ENCODE data around the gene PTPRT. TPM values are rescaled to one million over a fixed set of nuclear protein-coding genes. Genes with fewer than 3 reads are reported as not detected.

The PTPRT gene
- total and polyA plus RNA-seq, 2 donors (not counting 1 experiment from before 2014, with no cell fraction given): not detected

- Histone ChIP-seq H3K36me3 (ENCODE audit: control insufficient read depth, insufficient read depth, low read length) (no peaks in the 10 kb centered on the region), H3K27me3 (ENCODE audit: control insufficient read depth, insufficient read depth, low read length) (no peaks in the 10 kb centered on the region), H3K27ac (ENCODE audit: insufficient read depth, low read length) (no peak overlapping the region), H2AFZ (ENCODE audit: low read length) (no peak overlapping the region), H3K4me3 (replicated peaks in 1 of 4; ENCODE audit: control extremely low read depth in 1 of 4, insufficient read depth in 1 of 4, low read depth in 3 of 4, low read length in 4 of 4) (no peak overlapping the region), H3K9ac (ENCODE audit: insufficient read depth, low read length) (no peak overlapping the region), H3K4me1 (ENCODE audit: control insufficient read depth, extremely low read depth, insufficient read depth, low read length) (no peaks in the 10 kb centered on the region), H3K79me2 (ENCODE audit: control insufficient read depth, insufficient read depth, low read length) (no peaks in the 10 kb centered on the region), H3K9me3 (ENCODE audit: control insufficient read depth, insufficient read depth, low read depth, low read length) (no peaks in the 10 kb centered on the region), H4K20me1 (ENCODE audit: control insufficient read depth, extremely low read depth, insufficient read depth, low read length) (no peaks in the 10 kb centered on the region), H3K4me2 (ENCODE audit: extremely low read depth, insufficient read depth, low read length) (no peak overlapping the region)
- no peak for TF ChIP-seq EZH2 (IDR thresholded peaks at IDR 0.05; ENCODE audit: low read length, missing control alignments)
- TF ChIP-seq CTCF (conservative IDR thresholded peaks at IDR 0.05 in 1 of 2, IDR thresholded peaks at IDR 0.05 in 1 of 2; ENCODE audit: low read depth in 1 of 2, low read length in 2 of 2): no peak
- no peak for DNase-seq (ENCODE audit: low read depth in 2 of 2)
Measured at GRCh38 chr20:43209831-43210230, 20.1 kb upstream of the PTPRT start.

GRCh38 chr20:43205699-43206098 lies 16.0 kb upstream of the PTPRT start:
- no peak overlapping the region for H3K27ac ChIP-seq (ENCODE audit: insufficient read depth, low read length)
- no peaks in the 10 kb centered on the region for H4K20me1 ChIP-seq (ENCODE audit: control insufficient read depth, extremely low read depth, insufficient read depth, low read length)
- no peaks in the 10 kb centered on the region for H3K27me3 ChIP-seq (ENCODE audit: control insufficient read depth, insufficient read depth, low read length)
- no peak overlapping the region for H3K4me2 ChIP-seq (ENCODE audit: extremely low read depth, insufficient read depth, low read length)
- H3K4me1 ChIP-seq (ENCODE audit: control insufficient read depth, extremely low read depth, insufficient read depth, low read length): no peaks in the 10 kb centered on the region
- H3K79me2 ChIP-seq (ENCODE audit: control insufficient read depth, insufficient read depth, low read length): no peaks in the 10 kb centered on the region
- H3K36me3 ChIP-seq (ENCODE audit: control insufficient read depth, insufficient read depth, low read length): no peaks in the 10 kb centered on the region
- H3K4me3 ChIP-seq (replicated peaks in 1 of 4; ENCODE audit: control extremely low read depth in 1 of 4, insufficient read depth in 1 of 4, low read depth in 3 of 4, low read length in 4 of 4): no peak overlapping the region
- no peaks in the 10 kb centered on the region for H3K9me3 ChIP-seq (ENCODE audit: control insufficient read depth, insufficient read depth, low read depth, low read length)
- H3K9ac ChIP-seq (ENCODE audit: insufficient read depth, low read length): no peak overlapping the region
- no peak for DNase-seq (ENCODE audit: low read depth in 2 of 2)
- no peak for TF ChIP-seq CTCF (conservative IDR thresholded peaks at IDR 0.05 in 1 of 2, IDR thresholded peaks at IDR 0.05 in 1 of 2; ENCODE audit: low read depth in 1 of 2, low read length in 2 of 2)
- TF ChIP-seq EZH2 (IDR thresholded peaks at IDR 0.05; ENCODE audit: low read length, missing control alignments): no peak
- no peak overlapping the region for H2AFZ ChIP-seq (ENCODE audit: low read length)

DNA sequence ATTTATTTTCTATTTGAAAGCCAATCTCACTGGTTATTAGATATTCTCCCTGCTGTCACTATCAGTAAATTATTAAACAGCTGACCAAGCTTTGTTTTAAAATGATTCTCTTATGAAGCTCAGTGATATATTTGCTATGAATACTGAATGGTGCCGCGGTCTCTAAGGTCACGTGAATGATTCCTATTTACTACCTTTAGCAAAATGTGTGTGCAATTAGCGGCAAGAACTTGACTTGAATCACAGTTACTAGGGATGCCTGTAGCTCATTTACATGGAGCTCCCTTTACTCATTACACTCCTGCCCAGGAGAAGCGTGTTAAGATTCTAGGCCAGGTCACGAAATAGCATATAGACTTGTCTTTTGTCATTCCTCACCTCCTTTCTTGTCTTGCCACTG lies 12.4 kb upstream of the PTPRT start:
- TF ChIP-seq CTCF (conservative IDR thresholded peaks at IDR 0.05 in 1 of 2, IDR thresholded peaks at IDR 0.05 in 1 of 2; ENCODE audit: low read depth in 1 of 2, low read length in 2 of 2) (no peak), EZH2 (IDR thresholded peaks at IDR 0.05; ENCODE audit: low read length, missing control alignments) (no peak)
- no peaks in the 10 kb centered on the region for H3K27me3 ChIP-seq (ENCODE audit: control insufficient read depth, insufficient read depth, low read length)

More for the DNA sequence above, 12.4 kb upstream of the PTPRT start:
- Histone ChIP-seq H3K4me2 (ENCODE audit: extremely low read depth, insufficient read depth, low read length) (no peak overlapping the region), H3K9ac (ENCODE audit: insufficient read depth, low read length) (no peak overlapping the region), H3K36me3 (ENCODE audit: control insufficient read depth, insufficient read depth, low read length) (no peaks in the 10 kb centered on the region), H3K79me2 (ENCODE audit: control insufficient read depth, insufficient read depth, low read length) (no peaks in the 10 kb centered on the region), H3K4me3 (replicated peaks in 1 of 4; ENCODE audit: control extremely low read depth in 1 of 4, insufficient read depth in 1 of 4, low read depth in 3 of 4, low read length in 4 of 4) (no peak overlapping the region), H3K27ac (ENCODE audit: insufficient read depth, low read length) (no peak overlapping the region), H2AFZ (ENCODE audit: low read length) (no peak overlapping the region), H3K4me1 (ENCODE audit: control insufficient read depth, extremely low read depth, insufficient read depth, low read length) (no peaks in the 10 kb centered on the region), H4K20me1 (ENCODE audit: control insufficient read depth, extremely low read depth, insufficient read depth, low read length) (no peaks in the 10 kb centered on the region), H3K9me3 (ENCODE audit: control insufficient read depth, insufficient read depth, low read depth, low read length) (no peaks in the 10 kb centered on the region)
- no peak for DNase-seq (ENCODE audit: low read depth in 2 of 2)
